T follicular helper cell (primary cell): ENCODE data around the gene IGSF5.
"Not testable (repeated sequence)": the region's sequence is repeated elsewhere in the genome, so short reads cannot be mapped to it uniquely, and the experiment has no call there.

Source experiments
- DNase-seq: peaks from one replicate; pipeline ENCODE4 v3.0.0-alpha.2; 2020; ENCODE audit warnings: low read depth
- total RNA-seq, 2 experiments: gene quantifications; one replicate each; lab custom pipeline; 2026; lab: John Stamatoyannopoulos, UW

The IGSF5 gene
- total RNA-seq, result 0 reads per million in 2 experiments

GRCh38 chr21:39744883-39745282, at the start of gene IGSF5:
IGSF5 (plus strand) TSS chr21:39745183; CDS start chr21:39745510, 327 bp downstream.
- DNase-seq, result not testable (repeated sequence)

- DNase-seq, result no peak
Observed at GRCh38 chr21:39696196-39696595, 48.8 kb upstream of the IGSF5 start.

GRCh38 chr21:39696618-39697017, 48.4 kb upstream of the IGSF5 start:
- DNase-seq, result no peak

- no peak for DNase-seq
Observed at GRCh38 chr21:39700318-39700717, 44.7 kb upstream of the IGSF5 start.

GRCh38 chr21:39703578-39703977, 41.4 kb upstream of the IGSF5 start:
- DNase-seq, result no peak

GRCh38 chr21:39705849-39706248, 39.1 kb upstream of the IGSF5 start:
- no peak for DNase-seq

GRCh38 chr21:39707316-39707715, 37.7 kb upstream of the IGSF5 start:
- DNase-seq, result no peak

- no peak for DNase-seq
Observed at GRCh38 chr21:39710866-39711265, 34.1 kb upstream of the IGSF5 start.

- no peak for DNase-seq
Observed at GRCh38 chr21:39712273-39712672, 32.7 kb upstream of the IGSF5 start.

GRCh38 chr21:39712976-39713375, 32.0 kb upstream of the IGSF5 start:
- no peak for DNase-seq

- no peak for DNase-seq
Observed at GRCh38 chr21:39713905-39714304, 31.1 kb upstream of the IGSF5 start.

GRCh38 chr21:39714331-39714730, 30.7 kb upstream of the IGSF5 start:
- no peak for DNase-seq

GRCh38 chr21:39715804-39716397, 29.1 kb upstream of the IGSF5 start:
- DNase-seq, result peak; percentile 5

- DNase-seq, result no peak
Observed at GRCh38 chr21:39720126-39720778, 24.7 kb upstream of the IGSF5 start.

- no peak for DNase-seq
Observed at GRCh38 chr21:39721885-39722284, 23.1 kb upstream of the IGSF5 start.

GRCh38 chr21:39724944-39725343, 20.0 kb upstream of the IGSF5 start:
- no peak for DNase-seq

GRCh38 chr21:39726133-39726532, 18.9 kb upstream of the IGSF5 start:
- DNase-seq, result no peak

GRCh38 chr21:39727401-39728120, 17.4 kb upstream of the IGSF5 start:
- DNase-seq, result no peak

GRCh38 chr21:39728341-39728740, 16.6 kb upstream of the IGSF5 start:
- no peak for DNase-seq

- DNase-seq, result no peak
Observed at GRCh38 chr21:39730418-39731157, 14.4 kb upstream of the IGSF5 start.

GRCh38 chr21:39736716-39737115, 8.3 kb upstream of the IGSF5 start:
- DNase-seq, result no peak

- no peak for DNase-seq
Observed at GRCh38 chr21:39737376-39738000, 7.5 kb upstream of the IGSF5 start.
